HuH-7.5 (cell line): ENCODE results near the gene RBFOX1.

Experiments used
- DNase-seq: peaks from one replicate; pipeline ENCODE4 v3.0.0; 2011; ENCODE audit warnings: low spot score

Gene RBFOX1

DNA sequence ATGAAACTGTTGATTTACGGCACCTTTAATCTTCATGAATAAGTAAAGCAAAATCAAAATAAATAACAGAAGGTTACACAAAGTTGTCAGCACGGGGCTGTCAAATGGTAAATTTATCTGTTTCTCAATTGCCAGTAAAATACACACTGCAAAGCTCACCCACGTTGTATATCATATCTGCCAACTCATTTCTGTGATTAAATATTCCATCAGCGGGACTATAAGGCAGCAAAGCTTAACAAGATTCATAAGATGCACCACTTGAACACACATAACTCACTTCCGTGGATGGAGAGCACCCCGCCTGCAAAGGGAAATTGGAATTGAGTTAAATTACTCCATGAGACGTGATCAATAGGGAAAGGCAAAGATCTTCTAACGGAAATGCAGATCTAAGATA, 280.0 kb downstream of the RBFOX1 start:
- DNase-seq, result no peak

DNA sequence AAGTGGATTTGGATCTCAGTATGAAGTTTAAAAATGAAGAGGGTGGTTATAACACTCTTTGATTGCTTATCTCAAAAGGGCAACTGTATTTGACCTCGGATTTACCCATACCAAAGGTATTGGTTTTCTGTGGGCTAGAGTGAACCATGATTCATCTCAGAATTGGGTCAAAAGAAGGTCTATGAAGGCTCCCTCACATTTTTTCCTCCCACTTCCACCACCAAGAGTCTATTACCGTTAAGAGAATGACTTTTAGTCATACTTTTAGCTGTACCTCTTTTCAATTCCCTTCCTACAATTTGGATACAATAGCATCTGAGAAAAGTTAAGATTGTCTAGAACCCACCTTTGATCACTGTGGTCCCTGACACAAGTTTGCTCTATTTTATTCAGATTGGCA, 280.9 kb downstream of the RBFOX1 start:
- DNase-seq, result no peak

DNA sequence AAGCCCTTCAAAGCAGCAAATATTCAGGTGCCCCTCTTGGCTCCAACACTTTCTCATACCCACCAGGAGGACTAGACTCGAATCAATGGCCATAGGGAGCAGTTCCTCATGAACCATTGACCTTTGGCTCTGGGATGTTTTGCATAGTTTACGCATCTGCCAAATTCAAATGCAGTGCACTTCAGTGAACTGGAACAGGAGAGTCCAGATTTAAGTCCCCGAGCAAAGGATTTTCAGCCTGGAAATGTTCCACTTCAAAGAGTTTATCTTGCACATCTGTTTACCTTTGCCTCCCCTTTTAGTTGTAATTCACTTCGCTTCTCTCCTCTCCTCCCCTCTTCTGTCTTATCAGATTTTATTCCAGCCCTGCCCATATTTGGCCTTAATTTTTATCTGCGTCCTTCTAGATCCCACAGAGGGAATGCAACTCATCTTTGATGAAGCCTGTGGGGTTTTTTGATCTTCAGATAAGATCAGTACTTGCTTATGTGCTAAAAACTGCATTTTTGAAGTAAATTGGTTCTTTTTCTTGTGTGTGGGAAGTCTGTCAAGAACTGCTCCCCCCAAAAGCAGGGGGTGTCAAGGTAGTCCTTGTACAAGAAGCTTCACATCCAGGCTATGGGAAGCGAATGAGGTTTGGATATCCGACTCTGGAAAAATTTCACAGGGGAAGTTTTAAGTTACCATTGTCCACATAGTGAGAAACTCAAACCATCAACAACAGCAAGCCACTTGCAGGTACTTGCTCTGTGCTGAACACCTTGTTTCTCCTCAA, 281.6 kb downstream of the RBFOX1 start:
- DNase-seq, result no peak

DNA sequence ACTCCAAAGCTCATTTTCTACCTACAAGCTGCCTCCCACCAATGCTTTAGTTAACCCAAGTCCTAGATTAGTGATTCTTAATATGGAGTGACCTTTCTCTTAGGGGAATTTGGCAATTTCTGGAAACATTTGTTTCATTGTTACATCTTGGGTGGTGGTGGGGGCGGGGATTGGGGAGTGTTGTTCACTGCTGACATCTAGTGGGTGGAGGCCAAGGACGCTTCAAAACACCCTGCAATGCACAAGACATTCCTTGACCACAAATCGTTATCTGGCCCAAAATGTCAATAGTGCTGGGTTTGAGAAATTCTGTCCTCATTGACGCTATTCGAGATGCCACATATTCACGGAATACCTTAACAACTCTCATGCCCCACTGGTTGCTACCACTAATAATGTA, 282.9 kb downstream of the RBFOX1 start:
- no peak for DNase-seq

DNA sequence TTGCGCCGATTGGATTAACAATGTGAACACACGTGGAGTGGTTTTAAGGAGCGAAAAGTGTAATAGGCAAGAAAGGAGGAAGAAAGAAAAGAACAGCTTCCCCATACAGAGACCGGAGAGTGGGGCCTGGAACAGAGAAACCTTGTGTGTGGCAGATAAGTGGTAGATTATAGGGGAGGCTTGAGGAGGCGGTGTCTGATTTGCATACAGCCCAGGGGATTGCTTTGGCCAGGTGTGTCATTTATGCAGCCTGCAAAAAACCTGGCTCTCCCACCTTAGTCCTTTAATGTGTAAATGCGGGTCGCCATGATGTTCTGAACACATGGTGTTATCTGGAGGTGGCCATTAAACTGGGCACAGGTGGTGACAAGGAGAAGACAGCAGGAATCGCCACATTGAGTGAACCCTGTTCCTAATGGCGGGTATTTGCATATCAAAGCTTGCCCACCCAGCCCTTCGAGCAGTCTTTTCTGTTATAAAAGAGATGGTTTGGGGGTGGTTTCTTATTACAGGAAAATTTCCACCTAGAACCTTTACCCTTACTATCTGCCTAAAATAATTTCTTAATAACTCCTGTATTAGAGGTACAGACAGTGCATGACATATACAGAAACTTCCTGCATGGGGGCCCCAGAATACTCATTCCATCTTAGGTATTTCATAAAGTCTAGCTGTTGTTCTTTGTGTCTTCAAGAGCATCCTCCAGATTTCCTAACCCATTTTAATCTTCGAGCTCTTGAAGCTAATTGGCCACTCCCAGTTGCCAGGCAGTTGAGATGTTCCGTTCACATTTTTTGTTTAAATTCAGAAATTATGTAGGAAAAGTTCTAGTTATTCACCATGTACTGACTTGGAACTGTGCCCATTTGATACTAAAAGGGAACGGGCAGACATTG, 292.5 kb downstream of the RBFOX1 start:
- DNase-seq, result no peak

DNA sequence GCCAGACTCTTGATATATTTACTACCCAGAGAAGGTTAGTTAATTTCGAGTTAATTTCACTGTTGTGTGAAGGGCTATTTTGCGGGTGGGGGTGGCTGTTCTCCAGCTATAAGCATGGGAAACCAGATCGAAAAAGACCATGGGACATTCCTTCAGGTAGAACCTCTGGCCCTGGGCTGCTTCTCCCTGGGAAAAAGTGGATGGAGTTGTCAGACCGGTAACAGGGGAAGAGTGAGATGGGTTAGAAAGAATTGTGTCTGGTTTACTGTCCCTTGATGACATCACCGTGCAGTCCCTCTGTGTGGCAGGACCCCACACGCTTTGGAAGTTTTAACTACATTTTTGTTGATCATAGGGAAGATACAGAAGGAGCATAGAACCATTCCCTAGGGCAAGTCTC, 296.3 kb downstream of the RBFOX1 start:
- no peak for DNase-seq

DNA sequence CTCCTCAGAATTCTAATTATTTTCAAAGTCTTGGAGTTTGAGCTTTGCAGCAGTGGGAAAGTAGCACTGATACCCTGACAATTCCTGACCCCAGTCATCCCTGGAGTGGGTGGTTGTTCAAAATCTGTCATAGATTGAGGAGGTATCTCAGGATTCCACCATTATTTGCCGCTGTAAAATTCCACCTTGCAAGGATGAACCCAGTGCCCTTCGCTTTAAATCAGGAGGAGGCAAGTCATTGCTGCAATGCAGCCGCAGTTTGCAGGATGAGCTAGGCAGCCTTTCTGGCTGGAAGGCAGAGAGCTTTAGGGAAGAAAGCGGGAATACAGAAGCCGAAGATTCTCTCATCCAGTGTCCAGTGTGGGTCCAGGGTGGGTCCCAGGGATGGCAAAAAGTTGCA, 296.9 kb downstream of the RBFOX1 start:
- no peak for DNase-seq

DNA sequence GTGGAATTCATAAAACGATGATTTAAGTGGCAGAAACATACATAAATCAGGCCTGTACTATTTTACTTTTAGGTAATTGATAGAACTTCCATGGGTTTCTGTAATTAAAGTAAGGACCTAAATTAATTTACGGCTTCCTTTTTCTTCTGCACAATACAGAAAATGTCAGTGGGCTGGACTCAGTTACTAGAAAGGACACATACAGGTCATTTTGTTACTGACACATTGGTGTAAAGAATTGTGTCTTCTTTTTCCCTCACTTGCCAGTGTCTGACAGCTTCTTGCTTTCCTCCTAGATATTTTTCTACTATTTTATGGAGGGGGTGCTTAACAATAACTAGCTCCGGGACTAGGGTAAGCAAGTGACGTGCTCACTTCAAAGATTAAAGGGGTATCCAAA, 304.8 kb downstream of the RBFOX1 start:
- no peak for DNase-seq

DNA sequence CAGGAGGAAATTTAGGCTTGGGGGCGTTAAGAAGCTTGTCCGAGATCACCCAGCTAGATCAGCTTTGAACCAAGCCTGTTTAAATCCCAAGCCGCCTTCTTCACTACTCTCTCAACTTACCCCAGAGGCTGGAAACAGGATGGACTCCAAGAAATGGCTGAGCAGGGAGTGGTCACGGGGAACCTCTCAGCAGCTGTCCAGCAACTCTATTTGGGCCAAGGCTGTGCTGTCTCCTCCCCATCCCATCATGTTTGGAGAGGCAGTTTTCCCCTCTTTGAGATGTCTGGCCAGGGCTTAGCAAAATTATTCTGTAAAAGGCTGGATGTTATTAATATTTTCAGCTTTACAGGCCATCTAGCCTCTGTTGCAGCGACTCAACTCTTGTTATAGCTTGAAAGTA, 305.7 kb downstream of the RBFOX1 start:
- no peak for DNase-seq

DNA sequence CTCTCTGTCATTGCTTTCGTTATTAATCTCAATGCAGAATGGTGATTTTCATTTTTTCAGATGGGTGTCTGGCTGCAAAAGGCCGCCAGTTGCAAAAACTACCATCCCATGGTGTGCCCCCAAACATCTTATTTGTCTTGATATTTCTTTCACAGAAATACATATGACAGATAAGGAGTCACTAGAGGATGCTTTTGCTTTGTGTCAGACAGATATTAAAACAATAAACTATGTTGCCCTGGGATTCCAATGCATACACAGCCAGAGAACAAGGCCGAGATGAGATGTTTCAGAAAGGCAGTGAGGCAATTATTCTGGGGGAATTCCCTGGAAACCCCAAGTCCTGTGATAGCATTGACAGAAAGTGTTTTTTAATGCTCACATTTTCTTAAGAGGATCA, 307.7 kb downstream of the RBFOX1 start:
- DNase-seq, result no peak

DNA sequence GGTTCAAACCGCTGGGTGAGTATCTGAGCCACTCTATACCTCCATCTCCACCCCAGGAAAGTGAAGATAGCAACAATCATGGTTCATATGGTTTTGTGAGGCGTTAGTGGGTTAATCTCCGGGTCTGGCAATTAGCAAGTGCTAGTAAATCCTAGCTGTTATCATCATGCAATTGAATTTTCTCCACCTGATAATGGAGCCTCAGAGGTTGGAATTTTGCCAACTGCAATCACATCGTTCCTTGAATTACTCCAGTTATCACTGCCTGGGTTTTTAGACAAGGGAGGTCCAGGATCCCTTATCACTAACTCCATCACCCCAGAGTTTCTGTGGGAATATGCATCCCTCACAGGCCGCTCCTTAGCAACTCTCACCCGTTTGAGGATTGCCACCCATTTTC, 311.5 kb downstream of the RBFOX1 start:
- DNase-seq, result no peak

DNA sequence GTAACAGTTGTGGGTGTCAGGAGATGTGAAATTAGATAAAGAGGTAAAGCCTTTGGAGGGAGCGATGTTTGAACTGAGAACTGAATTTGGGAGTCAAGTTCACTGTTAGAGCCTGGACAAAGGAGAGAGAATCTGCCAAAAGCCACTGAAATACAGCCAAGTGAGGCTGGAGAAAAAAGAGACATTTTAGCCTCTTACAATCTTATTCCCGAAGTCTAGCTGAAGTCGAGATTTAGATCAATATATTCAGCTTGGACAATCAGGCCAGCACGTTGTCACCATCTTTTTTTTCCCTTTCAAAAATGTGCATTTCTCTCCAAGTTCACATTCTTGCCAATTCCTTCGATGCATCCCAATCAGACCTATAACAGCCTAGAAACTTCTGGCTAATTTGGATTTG, 312.2 kb downstream of the RBFOX1 start:
- DNase-seq, result no peak

DNA sequence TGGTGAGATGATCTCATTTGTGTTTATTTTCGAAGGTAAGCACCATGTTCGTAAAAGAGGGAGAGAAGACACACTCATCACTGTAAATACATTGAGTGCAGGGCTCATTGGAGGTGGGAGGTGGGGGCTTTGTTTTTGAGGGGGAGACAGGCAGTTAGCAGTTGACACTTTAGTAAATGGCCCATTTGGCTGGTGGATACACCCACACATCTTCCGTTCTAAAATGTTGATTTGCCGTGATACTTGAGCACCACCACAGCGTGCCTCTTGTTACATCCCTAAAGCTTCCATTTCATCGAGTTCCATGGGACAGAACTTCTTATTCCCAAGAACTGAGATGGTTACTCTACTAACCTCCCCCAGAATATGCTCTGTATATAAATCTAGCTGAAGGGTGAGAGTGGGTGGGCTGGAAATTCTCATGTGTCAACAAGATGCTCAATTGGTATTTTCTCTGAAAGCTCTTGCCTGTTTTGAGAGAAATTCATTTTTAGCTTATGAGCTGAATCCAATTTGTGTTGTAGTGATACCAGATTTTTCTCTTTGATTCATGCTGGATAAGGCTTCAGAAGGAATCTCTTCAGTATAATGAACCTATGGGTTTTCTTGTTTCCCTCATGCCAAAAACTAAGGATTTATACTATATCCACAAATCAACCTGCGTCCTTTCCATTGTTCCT, 314.3 kb downstream of the RBFOX1 start:
- no peak for DNase-seq

DNA sequence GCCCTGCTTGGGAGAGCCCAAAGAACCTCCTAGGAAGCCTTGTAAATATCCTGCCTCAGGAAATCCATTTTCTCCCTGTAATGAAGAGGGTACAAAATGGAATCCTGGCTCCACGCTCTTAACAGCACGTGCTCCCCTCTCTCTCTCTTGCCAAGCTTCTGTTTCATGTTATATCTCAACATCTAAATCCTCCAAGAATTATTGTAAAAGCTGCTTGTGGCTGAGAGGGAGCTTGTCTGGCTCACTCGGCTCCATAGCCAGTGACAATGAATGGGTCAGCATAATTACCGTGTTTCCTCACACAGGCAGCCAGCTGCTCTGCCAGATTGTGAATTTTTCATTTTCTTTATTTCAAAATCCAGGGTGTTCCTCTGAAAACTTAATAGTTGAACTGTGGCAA, 317.8 kb downstream of the RBFOX1 start:
- DNase-seq, result no peak

DNA sequence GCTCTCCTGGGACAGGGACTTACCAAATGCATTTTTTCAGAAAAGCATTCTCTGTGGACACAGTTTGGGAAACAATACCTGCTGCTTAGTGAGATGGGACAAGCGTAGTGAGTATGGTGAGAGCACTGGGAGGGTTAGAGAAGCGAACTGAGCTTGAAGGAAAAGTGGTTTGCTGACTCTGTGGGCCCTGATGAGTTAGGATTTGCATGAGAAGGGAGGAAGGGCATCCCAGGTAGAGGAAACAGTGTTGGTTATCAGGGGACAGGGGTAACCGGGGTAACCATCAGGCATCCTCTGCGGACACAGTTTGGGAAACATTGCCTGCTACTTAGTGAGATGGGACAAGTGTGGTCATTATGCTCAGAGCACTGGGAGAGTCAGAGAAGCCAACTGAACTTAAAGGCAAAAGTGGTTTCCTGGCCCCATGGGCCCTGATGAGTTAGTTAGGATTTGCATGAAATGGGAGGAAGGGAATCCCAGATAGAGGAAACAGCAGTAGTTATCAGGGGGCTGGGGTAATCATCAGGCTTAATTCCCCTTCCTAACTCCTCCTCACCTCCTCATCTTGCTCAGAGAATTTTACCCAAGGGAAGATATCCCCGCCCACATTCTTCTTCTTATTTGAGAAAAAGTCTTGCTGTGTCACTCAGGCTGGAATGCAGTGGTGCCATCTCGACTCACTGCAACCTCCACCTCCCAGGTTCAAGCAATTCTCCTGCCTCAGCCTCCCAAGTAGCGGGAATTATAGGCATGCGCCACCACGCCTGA, 319.3 kb downstream of the RBFOX1 start:
- DNase-seq, result no peak

DNA sequence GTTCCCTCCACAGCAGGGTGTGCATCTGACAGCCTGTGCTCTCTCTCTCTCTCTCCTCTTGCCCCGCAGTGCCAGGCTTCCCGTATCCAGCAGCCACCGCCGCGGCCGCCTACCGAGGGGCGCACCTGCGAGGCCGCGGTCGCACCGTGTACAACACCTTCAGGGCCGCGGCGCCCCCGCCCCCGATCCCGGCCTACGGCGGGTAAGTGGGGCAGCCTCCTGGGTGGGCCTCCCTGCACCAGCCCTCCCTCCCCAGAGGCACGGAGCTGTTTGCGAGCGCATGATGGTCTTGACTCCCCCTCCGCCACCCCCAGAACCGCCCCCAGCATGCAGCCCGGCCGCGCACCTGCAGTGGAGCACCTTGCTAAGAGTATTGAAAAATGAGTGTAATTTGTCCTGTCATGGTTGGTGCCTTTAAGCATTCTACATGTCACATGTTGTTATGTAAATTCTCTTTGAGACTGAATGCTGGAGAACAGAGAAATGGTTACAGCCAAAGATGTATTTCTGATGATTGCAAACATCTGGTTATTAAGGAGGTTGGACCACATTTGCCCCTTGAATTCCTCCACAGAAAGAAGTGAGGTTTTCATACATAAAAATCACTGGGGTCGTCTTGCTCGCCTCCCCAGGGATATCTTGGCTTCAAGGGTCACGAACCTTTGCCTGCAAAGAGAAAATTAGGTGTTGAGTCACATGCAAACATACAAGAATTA, 321.3 kb downstream of the RBFOX1 start:
- no peak for DNase-seq

DNA sequence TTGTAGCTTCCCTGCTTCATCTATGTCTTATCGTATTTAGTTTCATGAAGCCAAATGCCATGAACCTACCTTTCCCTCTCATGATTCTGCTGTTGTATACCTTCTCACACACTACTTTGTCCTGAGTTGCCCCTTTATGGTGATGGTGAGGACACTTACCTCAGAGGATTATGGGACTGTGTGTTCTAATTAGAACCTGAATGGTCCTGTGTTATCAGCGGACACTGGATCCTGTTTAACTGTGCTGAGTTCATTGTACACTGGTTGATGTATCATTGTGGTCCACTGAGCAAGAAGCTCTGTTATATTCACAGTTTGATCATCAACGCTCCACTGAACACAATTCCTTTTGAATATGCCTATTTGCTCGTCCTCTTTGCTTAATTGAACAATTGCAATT, 343.0 kb downstream of the RBFOX1 start:
- DNase-seq, result no peak

DNA sequence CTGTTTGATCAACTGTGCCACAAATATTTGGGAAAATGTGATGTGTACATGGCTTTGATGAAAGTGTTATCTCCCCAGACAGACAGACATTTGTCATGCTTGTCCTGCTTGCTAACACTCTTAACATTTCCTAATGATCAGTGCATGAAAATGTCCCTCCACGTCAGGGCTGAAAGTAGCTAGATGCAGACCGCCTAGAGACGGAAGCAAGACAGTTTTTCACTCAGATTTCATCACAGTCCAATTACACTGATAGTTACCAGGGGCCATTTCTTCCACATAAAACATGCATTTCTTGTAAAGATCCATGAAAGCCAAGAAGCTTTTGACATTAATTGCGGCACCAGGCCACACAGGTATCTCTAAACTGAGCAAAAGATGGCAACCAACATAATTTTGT, 347.7 kb downstream of the RBFOX1 start:
- no peak for DNase-seq

DNA sequence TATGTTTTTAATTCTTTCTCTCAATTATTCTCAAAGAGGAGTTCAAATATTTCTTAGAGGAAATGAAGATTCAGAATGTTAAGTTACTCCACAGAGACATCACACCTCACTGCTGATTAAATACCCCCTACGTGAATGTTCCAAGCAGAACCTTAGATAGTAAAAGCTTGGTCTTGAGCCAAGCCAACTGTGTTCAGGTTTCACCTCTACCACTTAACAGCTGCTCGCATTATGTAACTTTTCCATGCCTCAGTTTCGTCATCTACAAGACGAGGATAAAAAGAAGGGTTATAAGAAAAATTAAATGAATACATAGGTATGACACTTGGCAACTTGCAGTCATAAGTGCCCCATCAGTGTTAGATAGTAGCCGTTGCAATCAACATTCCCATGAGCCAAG, 356.2 kb downstream of the RBFOX1 start:
- DNase-seq, result no peak

DNA sequence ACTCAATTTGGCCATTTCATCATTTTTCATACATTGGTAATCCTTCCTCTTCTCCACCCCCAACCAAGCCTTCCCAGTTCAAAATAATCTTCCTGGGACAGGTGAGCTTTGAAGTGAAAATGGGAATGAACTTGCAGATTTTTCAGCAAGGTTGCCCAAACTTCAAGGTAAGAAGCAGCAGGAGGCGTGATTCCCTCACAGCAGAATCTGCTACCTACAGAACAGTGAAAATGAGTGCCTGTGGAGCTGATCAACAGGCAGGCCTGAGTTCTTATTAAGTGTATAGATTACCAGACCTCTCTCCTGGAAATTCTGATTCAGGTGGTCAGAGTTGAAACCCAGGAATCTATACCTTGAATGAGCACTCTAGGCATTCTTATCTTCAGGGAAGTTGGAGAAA, 356.6 kb downstream of the RBFOX1 start:
- DNase-seq, result no peak

DNA sequence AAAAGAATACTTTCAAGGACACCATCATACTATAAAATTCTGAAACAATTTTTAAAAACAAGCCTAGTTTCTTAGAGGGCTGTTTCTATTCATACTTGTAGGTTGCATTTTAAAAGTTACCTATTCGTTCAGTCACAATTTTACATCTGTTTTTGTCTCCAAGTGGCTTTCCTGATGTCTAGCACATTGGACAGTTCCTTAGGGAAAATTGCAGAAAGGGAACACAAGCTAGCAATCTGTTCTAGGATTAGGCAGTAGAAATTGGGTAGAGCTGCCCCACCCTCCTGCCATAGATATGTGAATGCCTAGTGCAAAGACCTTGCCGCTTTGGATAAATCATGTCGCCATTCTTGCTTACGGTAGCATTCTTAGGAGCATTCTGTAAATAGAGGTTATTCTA, 358.9 kb downstream of the RBFOX1 start:
- DNase-seq, result no peak

DNA sequence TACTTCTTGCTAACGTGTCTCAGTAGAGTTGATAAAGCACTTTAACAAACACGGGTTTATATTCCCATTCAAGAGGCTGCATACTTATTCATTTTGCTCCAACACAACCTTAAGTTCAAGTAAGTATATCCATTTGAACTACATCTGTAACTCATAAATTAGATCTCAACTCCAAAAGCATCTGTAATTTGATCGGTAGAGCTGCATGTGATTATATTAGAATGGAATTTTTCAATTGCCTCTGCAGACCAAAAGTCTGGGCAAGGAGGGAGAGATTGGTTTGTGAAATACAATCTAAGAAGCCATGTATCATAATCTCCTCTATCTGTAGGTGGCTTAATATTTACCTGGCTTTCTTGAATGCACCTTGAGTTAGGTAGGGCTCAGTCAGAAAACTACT, 371.0 kb downstream of the RBFOX1 start:
- no peak for DNase-seq
